CD4-positive, alpha-beta T cell treated with Interleukin-1 beta for 1 hour (primary cell): Measurements from ENCODE around the gene NTM.
A peak's percentile ranks its signal among the peaks of the same experiment; 100 is the strongest.

ENCODE experiments used
- DNase-seq, 2 donors: peaks; one replicate each; pipeline ENCODE4 v3.0.0-alpha.2; 2020 to 2022

Gene NTM

GRCh38 chr11:132036220-132036619 is 665.8 kb downstream of the NTM start:
- DNase-seq: no peak

- DNase-seq: no peak
Measured at GRCh38 chr11:132036746-132037466, 666.5 kb downstream of the NTM start.

GRCh38 chr11:132037467-132037862 is 667.0 kb downstream of the NTM start:
- DNase-seq: no peak

GRCh38 chr11:132037956-132038355 is 667.5 kb downstream of the NTM start:
- DNase-seq: no peak

GRCh38 chr11:132039521-132039920 is 669.1 kb downstream of the NTM start:
- DNase-seq: no peak

GRCh38 chr11:132042296-132042695 is 671.9 kb downstream of the NTM start:
- DNase-seq: no peak

- no peak for DNase-seq
Measured at GRCh38 chr11:132043714-132044113, 673.3 kb downstream of the NTM start.

GRCh38 chr11:132045107-132045506 is 674.7 kb downstream of the NTM start:
- no peak for DNase-seq

- no peak for DNase-seq
Measured at GRCh38 chr11:132046288-132046865, 676.0 kb downstream of the NTM start.

- no peak for DNase-seq
Measured at GRCh38 chr11:132047167-132047566, 676.8 kb downstream of the NTM start.

- DNase-seq: no peak
Measured at GRCh38 chr11:132048040-132048439, 677.6 kb downstream of the NTM start.

- no peak for DNase-seq
Measured at GRCh38 chr11:132049205-132049604, 678.8 kb downstream of the NTM start.

GRCh38 chr11:132050049-132050448 is 679.6 kb downstream of the NTM start:
- no peak for DNase-seq

GRCh38 chr11:132050577-132051165 is 680.3 kb downstream of the NTM start:
- no peak for DNase-seq

GRCh38 chr11:132051704-132052103 is 681.3 kb downstream of the NTM start:
- DNase-seq: no peak

- no peak for DNase-seq
Measured at GRCh38 chr11:132052342-132052741, 681.9 kb downstream of the NTM start.

- DNase-seq: no peak
Measured at GRCh38 chr11:132052904-132053303, 682.5 kb downstream of the NTM start.

GRCh38 chr11:132054822-132055221 is 684.4 kb downstream of the NTM start:
- no peak for DNase-seq

- DNase-seq: no peak
Measured at GRCh38 chr11:132055296-132055695, 684.9 kb downstream of the NTM start.

- no peak for DNase-seq
Measured at GRCh38 chr11:132056689-132057088, 686.3 kb downstream of the NTM start.

- DNase-seq: no peak
Measured at GRCh38 chr11:132057266-132057665, 686.9 kb downstream of the NTM start.

- peak; percentile 3 to 20 for DNase-seq
Measured at GRCh38 chr11:132058211-132058772, 687.9 kb downstream of the NTM start.

- no peak for DNase-seq
Measured at GRCh38 chr11:132060567-132060966, 690.2 kb downstream of the NTM start.

GRCh38 chr11:132062031-132062430 is 691.6 kb downstream of the NTM start:
- DNase-seq: no peak
